ENCODE data around the gene PLD1. TPM values are rescaled to one million over a fixed set of nuclear protein-coding genes. Genes with fewer than 3 reads are reported as not detected.

Gene PLD1
- total RNA-seq, 1 donor from 2014 or later, result not detected

DNA sequence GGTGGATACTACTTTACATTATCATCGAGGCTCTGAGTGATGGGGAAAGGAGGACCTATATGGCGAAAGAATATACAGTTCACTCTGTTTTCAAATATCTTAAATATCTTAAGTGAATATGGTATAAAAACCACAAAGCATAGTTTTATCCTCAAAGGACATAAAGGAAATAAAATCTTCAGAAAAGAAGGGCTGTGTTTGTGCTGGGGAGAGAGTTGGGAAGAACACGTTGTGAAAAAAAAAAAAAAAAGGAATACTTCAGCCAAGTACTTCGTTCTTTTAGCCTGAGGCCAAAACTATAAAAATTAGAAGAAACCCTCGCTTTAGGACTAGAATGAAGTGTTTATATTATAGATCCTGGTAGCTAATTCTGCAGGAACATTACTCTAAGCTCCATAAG, 22.7 kb upstream of the PLD1 start:
- Mint-ChIP-seq H3K9me3 (no peaks in the 10 kb centered on the region), H3K36me3 (ENCODE audit: low read depth) (no peaks in the 10 kb centered on the region), H3K27ac (no peak overlapping the region), H3K4me3 (no peak overlapping the region), H3K27me3 (peaks cover 3% of the 10 kb centered on the region), H3K4me1 (no peaks in the 10 kb centered on the region)
- no peak for TF ChIP-seq CTCF (IDR thresholded peaks at IDR 0.05)
- intact Hi-C loops (cut with micrococcal nuclease), result no loop called here
- ChIA-PET POLR2A (no interaction called here), CTCF (no interaction called here)
- ATAC-seq (ENCODE audit: low read depth), result no peak
- DNase-seq, result no peak

- CTCF ChIA-PET, result interaction anchor here (0.7 kb wide), 1 partner anchor 599 kb away, joined by 3 read pairs; no protein-coding TSS in a partner anchor
- intact Hi-C loops (cut with micrococcal nuclease), result no loop called here
- Mint-ChIP-seq H3K9me3 (no peaks in the 10 kb centered on the region), H3K36me3 (ENCODE audit: low read depth) (no peaks in the 10 kb centered on the region), H3K27me3 (peaks cover 3% of the 10 kb centered on the region), H3K4me3 (no peak overlapping the region), H3K4me1 (no peaks in the 10 kb centered on the region), H3K27ac (no peak overlapping the region)
- TF ChIP-seq CTCF (IDR thresholded peaks at IDR 0.05), result no peak
- DNase-seq, result no peak
- no peak for ATAC-seq (ENCODE audit: low read depth)
- POLR2A ChIA-PET, result no interaction called here
These were observed 21.7 kb upstream of the PLD1 start for GRCh38 chr3:171831936-171832335.

DNA sequence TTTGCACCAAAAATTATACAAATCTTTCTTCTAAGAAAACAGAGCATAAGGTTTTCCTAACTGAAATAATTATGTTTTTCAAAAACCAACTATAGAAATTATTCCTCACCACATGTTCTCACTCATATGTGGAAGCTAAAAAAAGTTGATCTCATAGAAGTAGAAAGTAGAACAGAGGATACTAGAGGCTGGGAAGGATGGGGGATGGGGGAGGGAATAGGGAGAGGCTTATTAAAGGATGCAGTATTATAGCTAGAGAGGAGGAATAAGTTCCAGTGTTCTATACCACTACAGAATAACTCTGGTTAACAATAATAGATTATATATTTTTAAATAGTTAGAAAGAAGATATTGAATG, 20.2 kb upstream of the PLD1 start:
- H3K27ac Mint-ChIP-seq, result no peak overlapping the region
- intact Hi-C loops (cut with micrococcal nuclease), result no loop called here
- no peaks in the 10 kb centered on the region for H3K36me3 Mint-ChIP-seq (ENCODE audit: low read depth)
- no peaks in the 10 kb centered on the region for H3K4me1 Mint-ChIP-seq
- DNase-seq (no peak), ATAC-seq (ENCODE audit: low read depth) (no peak)
- POLR2A ChIA-PET, result no interaction called here
- no peaks in the 10 kb centered on the region for H3K9me3 Mint-ChIP-seq
- TF ChIP-seq CTCF (IDR thresholded peaks at IDR 0.05), result no peak
- no peak overlapping the region for H3K4me3 Mint-ChIP-seq
- H3K27me3 Mint-ChIP-seq, result peaks cover 3% of the 10 kb centered on the region
- CTCF ChIA-PET, result no interaction called here

DNA sequence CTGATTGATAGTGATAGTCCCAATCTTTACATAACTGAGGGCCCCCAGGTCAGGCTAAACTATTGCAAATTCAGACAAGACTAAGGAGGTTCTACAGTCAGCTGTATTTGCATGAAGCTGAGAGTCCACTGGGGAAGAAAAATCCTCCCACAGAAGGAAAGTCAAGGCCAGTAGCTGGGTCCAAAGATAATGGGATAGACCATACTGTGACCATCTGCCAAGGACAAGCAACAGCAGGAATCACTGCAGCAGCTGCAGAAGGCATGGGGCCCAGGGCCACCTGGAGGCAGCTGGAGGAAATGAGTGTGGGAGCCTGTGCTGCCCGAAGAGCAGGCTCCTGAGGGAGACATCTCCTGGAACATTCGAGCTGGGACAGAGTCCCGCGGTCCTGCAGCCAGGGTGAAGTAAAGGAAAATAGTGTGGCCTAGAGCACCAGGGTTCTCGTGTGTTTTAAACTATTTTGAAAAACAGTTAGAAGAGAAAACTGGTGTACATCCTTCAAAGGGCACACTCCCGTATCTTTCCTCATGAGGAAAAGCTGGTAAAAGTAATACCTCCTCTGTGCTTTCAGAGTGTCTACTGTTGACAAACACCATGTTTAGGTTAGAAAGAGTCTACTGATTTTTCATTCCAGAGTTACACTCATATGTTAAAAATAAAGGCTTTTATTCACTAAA, 19.7 kb upstream of the PLD1 start:
- no peak overlapping the region for H3K4me3 Mint-ChIP-seq
- CTCF ChIA-PET, result no interaction called here
- intact Hi-C loops (cut with micrococcal nuclease), result no loop called here
- POLR2A ChIA-PET, result no interaction called here
- H3K4me1 Mint-ChIP-seq, result no peaks in the 10 kb centered on the region
- peaks cover 3% of the 10 kb centered on the region for H3K27me3 Mint-ChIP-seq
- ATAC-seq (ENCODE audit: low read depth) (no peak), DNase-seq (no peak)
- no peaks in the 10 kb centered on the region for H3K36me3 Mint-ChIP-seq (ENCODE audit: low read depth)
- H3K9me3 Mint-ChIP-seq, result no peaks in the 10 kb centered on the region
- no peak overlapping the region for H3K27ac Mint-ChIP-seq
- TF ChIP-seq CTCF (IDR thresholded peaks at IDR 0.05), result no peak

DNA sequence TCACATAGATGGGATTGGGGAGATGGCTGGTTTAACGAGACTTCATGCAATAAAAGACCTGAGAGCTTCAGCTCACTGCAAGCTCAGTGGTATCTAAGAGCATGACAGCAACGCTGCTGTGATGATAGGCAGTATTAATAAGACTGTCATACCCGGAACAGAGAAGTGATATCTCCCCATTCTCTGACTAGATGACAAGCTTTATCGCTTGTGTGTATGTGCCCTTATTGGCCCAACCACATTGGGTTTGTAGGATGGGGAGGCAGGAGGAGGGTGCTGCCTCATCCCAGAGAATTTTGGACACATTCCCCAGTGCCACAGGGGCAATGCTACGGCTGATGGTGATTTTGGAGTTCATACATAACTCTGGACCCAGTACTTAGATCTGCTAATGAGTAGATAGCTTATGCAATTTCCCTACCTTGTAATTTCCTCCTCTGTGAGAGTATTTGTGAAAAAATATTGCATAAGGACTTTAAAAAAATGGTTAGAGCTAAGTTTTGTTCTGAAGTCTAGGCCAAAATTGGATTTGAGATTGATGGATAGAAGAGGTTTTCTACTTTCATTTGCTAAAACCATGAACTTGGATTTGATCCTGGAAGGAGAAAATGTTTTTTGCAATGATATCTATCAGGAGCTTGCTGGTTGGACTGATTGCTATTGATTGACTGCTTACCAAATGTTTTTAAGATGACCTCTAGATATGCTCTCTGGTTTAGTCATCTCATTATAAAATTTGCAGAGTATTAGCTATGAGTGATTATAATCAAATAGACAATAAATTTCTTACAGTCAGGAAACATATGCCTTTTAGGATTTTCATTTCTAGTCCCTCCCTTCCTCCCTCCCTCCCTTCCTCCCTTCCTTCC, 18.9 kb upstream of the PLD1 start:
- ATAC-seq (ENCODE audit: low read depth) (no peak), DNase-seq (no peak)
- H3K36me3 Mint-ChIP-seq (ENCODE audit: low read depth), result no peaks in the 10 kb centered on the region
- H3K27me3 Mint-ChIP-seq, result peaks cover 3% of the 10 kb centered on the region
- TF ChIP-seq CTCF (IDR thresholded peaks at IDR 0.05), result no peak
- H3K4me1 Mint-ChIP-seq, result no peaks in the 10 kb centered on the region
- ChIA-PET POLR2A (no interaction called here), CTCF (no interaction called here)
- H3K27ac Mint-ChIP-seq, result no peak overlapping the region
- no peak overlapping the region for H3K4me3 Mint-ChIP-seq
- H3K9me3 Mint-ChIP-seq, result no peaks in the 10 kb centered on the region
- intact Hi-C loops (cut with micrococcal nuclease), result no loop called here

All from activated B cell treated with CpG ODN at 0.5 μM for 24 hours (primary cell).